K562 (cell line): ENCODE measurements around the gene TTC28. TPM values are rescaled to one million over a fixed set of nuclear protein-coding genes. Genes with fewer than 3 reads are reported as not detected.

ENCODE experiments used
- DPF2 ChIP-seq: fragments of 450-650 bp; IDR thresholded peaks from 2 replicates; pipeline ENCODE4 v1.6.1; 2016
- MEF2D ChIP-seq: conservative IDR thresholded peaks from 2 replicates; pipeline ENCODE4 v1.6.1; 2016; ENCODE audit warnings: low read depth, missing genetic modification characterization, missing compliant biosample characterization
- MGA ChIP-seq: fragments of 450-650 bp; IDR thresholded peaks from 2 replicates; pipeline ENCODE4 v1.6.1; 2016; ENCODE audit warnings: mild to moderate bottlenecking, moderate library complexity
- SMARCA5 ChIP-seq: fragments of 450-650 bp; IDR thresholded peaks from 2 replicates; pipeline ENCODE4 v1.6.1; 2016
- polyA plus RNA-seq, 8 experiments: library from polyadenylated mRNA; depleted of rRNA in 4 of 8; stranded (reverse) in 5 of 8; unstranded in 3 of 8; fragments of >200 nt; fragmentation: Nextera tagmentation in 2 of 8; fragmentation: Illumina TruSeq in 1 of 8; extraction: Ambion mirVana in 2 of 8; extraction: Trizol in 1 of 8; gene quantifications; 2 replicates each; pipeline versions ENCODE4 v1.2.1 to v1.2.3, GENCODE V29; 2011 to 2014; ENCODE audit warnings: inconsistent platforms in 1 of 8, missing spikeins in 1 of 8
- total RNA-seq, 7 experiments: library from RNA; depleted of rRNA in 6 of 7; stranded (reverse); fragments of >200 nt in 6 of 7; fragmentation: Illumina TruSeq in 2 of 7; extraction: Trizol in 2 of 7; gene quantifications; 2 replicates each; pipeline versions ENCODE4 v1.2.1 to v1.2.3, GENCODE V29; 2011 to 2021; ENCODE audit warnings: low replicate concordance in 1 of 7
- TF ChIP-seq, protein P1 (sequence below), 2 experiments: fragments of 450-650 bp; IDR thresholded peaks; 2 replicates each; pipeline ENCODE4 v1.6.1; 2016; ENCODE audit warnings: mild to moderate bottlenecking in 2 of 2, borderline replicate concordance in 1 of 2, low read depth in 1 of 2, moderate library complexity in 1 of 2

TTC28 gene
- total and polyA plus RNA-seq, 9 of the 15 experiments (the other 6 are each of a cell fraction or from before 2014, with no cell fraction given) = 0.22 to 10.7 (median 3.1) TPM

DNA sequence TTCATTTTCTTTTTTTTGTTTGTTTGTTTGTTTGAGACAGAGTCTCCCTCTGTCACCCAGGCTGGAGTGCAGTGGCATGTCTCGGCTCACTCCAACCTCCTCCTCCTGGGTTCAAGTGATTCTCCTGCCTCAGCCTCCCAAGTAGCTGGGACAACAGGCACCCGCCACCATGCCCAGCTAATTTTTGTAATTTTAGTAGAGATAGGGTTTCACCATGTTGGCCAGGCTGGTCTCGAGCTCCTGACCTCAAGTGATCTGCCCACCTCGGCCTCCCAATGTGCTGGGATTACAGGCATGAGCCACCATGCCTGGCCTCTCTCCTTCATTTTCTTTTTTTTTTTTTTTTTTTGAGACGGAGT, 118.9 kb downstream of the TTC28 start (continued):
- TF ChIP-seq MGA (peak; percentile 40; the same call in 1 of the 2 replicates), MEF2D (tag) (peak; percentile 62), SMARCA5 (peak; percentile 75), DPF2 (peak; percentile 22; the same call in 1 of the 2 replicates)
- TF ChIP-seq, protein P1, sequence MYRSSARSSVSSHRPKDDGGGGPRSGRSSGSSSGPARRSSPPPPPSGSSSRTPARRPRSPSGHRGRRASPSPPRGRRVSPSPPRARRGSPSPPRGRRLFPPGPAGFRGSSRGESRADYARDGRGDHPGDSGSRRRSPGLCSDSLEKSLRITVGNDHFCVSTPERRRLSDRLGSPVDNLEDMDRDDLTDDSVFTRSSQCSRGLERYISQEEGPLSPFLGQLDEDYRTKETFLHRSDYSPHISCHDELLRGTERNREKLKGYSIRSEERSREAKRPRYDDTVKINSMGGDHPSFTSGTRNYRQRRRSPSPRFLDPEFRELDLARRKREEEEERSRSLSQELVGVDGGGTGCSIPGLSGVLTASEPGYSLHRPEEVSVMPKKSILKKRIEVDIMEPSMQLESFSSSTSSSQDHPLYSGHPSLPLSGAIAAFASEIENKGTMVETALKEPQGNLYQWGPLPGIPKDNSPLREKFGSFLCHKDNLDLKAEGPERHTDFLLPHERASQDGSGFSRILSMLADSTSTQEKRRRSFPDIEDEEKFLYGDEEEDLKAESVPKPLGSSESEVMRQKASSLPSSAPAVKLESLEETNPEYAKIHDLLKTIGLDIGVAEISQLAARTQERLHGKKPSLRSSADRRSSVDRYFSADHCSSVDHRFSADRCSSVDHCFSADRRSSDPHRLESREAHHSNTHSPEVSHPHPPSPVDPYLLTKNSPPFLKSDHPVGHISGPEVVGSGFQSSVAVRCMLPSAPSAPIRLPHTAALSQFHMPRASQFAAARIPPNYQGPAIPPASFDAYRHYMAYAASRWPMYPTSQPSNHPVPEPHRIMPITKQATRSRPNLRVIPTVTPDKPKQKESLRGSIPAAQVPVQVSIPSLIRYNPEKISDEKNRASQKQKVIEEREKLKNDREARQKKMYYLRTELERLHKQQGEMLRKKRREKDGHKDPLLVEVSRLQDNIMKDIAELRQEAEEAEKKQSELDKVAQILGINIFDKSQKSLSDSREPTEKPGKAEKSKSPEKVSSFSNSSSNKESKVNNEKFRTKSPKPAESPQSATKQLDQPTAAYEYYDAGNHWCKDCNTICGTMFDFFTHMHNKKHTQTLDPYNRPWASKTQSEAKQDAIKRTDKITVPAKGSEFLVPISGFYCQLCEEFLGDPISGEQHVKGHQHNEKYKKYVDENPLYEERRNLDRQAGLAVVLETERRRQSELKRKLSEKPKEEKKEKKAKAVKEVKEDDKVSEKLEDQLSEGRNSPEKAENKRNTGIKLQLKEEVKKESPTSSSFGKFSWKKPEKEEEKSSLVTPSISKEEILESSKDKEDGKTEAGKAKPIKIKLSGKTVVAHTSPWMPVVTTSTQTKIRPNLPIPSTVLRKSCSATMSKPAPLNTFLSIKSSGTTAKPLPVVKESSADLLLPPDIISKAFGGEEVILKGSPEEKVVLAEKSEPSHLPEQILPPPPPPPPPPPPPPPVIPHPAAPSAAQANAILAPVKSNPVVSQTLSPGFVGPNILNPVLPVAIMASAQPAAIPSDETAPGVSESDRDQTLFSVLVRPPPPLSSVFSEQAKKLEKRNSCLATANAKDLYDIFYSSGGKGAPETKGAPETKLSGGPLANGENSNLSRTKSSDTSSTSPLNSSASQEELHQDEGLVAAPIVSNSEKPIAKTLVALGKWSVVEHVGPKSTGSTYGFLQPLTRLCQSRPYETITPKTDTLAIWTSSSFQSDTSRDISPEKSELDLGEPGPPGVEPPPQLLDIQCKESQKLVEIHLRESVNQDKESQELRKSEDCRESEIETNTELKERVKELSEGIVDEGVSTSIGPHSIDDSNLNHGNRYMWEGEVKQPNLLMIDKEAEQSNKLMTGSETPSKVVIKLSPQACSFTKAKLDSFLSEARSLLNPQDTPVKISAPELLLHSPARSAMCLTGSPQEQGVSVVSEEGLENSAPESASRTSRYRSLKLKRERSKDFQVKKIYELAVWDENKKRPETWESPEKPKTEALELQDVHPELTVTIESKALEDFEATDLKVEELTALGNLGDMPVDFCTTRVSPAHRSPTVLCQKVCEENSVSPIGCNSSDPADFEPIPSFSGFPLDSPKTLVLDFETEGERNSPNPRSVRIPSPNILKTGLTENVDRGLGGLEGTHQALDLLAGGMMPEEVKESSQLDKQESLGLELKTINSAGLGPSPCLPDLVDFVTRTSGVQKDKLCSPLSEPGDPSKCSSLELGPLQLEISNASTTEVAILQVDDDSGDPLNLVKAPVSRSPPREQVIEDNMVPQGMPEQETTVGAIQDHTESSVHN (IDR thresholded peaks at IDR 0.05; ENCODE audit: borderline replicate concordance in 1 of 2, low read depth in 1 of 2) = peak in 1 of 2 experiments; percentile 10; a peak in 1 of 4 replicates
